ENCODE measurements around the gene C12orf57. TPM values are rescaled to one million over a fixed set of nuclear protein-coding genes. Genes with fewer than 3 reads are reported as not detected.

The C12orf57 gene
- polyA plus RNA-seq, 1 donor from 2014 or later, result 500 TPM

DNA sequence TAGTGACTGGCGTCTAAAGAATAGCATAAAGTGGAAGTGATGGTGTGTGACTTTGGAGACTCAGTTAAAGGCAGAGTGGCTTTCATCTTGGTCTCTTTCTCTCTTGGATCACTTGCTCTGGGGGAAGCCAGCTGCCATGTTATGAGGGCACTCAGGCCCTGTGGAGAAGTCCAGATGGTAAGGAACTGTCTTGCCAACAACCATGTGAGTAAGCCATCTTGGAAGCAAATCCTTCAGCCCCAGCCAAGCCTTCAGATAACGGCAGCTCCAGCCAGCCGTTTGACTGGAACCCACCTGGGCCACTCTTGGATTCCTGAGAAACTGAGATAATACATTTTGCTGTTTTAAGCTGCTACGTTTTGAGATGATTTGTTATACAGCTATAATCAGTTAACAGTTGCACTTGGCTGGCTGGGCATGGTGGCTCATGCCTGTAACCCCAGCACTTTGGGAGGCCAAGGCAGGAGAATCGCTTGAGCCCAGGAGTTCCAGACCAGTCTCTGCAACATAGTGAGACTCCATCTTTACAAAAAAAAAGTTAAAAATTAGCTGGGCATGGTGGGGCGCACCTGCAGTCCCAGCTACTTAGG is 46.9 kb upstream of the C12orf57 start:
- no peak overlapping the region for H3K4me3 ChIP-seq (ENCODE audit: low read length)
- H3K9ac ChIP-seq (ENCODE audit: low read length), result no peak overlapping the region
- H3K79me2 ChIP-seq (replicated peaks; ENCODE audit: insufficient read depth, low read length), result no peaks in the 10 kb centered on the region
- H3K36me3 ChIP-seq (ENCODE audit: insufficient read depth, low read length), result no peaks in the 10 kb centered on the region
- H3F3A ChIP-seq (ENCODE audit: insufficient read depth, low read length, poor library complexity, severe bottlenecking), result no peaks in the 10 kb centered on the region
- H3K9me3 ChIP-seq (ENCODE audit: low read length), result no peaks in the 10 kb centered on the region
- no peaks in the 10 kb centered on the region for H4K20me1 ChIP-seq (ENCODE audit: insufficient read depth)
- no peak overlapping the region for H3K4me2 ChIP-seq (ENCODE audit: low read length)
- no peak overlapping the region for H2AFZ ChIP-seq (ENCODE audit: low read depth, low read length)
- no peaks in the 10 kb centered on the region for H3K9me2 ChIP-seq (ENCODE audit: insufficient read depth, low read length)
- H3K27ac ChIP-seq (ENCODE audit: low read length), result no peak overlapping the region
- TF ChIP-seq MXI1 (conservative IDR thresholded peaks at IDR 0.05; ENCODE audit: poor library complexity, severe bottlenecking), result no peak
- no peak for TF ChIP-seq RAD21 (conservative IDR thresholded peaks at IDR 0.05)
- TF ChIP-seq, protein P1, sequence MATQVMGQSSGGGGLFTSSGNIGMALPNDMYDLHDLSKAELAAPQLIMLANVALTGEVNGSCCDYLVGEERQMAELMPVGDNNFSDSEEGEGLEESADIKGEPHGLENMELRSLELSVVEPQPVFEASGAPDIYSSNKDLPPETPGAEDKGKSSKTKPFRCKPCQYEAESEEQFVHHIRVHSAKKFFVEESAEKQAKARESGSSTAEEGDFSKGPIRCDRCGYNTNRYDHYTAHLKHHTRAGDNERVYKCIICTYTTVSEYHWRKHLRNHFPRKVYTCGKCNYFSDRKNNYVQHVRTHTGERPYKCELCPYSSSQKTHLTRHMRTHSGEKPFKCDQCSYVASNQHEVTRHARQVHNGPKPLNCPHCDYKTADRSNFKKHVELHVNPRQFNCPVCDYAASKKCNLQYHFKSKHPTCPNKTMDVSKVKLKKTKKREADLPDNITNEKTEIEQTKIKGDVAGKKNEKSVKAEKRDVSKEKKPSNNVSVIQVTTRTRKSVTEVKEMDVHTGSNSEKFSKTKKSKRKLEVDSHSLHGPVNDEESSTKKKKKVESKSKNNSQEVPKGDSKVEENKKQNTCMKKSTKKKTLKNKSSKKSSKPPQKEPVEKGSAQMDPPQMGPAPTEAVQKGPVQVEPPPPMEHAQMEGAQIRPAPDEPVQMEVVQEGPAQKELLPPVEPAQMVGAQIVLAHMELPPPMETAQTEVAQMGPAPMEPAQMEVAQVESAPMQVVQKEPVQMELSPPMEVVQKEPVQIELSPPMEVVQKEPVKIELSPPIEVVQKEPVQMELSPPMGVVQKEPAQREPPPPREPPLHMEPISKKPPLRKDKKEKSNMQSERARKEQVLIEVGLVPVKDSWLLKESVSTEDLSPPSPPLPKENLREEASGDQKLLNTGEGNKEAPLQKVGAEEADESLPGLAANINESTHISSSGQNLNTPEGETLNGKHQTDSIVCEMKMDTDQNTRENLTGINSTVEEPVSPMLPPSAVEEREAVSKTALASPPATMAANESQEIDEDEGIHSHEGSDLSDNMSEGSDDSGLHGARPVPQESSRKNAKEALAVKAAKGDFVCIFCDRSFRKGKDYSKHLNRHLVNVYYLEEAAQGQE (IDR thresholded peaks at IDR 0.05; ENCODE audit: borderline replicate concordance), result no peak
- no peak for TF ChIP-seq POLR2AphosphoS5 (IDR thresholded peaks at IDR 0.05)
- TF ChIP-seq, protein P2, sequence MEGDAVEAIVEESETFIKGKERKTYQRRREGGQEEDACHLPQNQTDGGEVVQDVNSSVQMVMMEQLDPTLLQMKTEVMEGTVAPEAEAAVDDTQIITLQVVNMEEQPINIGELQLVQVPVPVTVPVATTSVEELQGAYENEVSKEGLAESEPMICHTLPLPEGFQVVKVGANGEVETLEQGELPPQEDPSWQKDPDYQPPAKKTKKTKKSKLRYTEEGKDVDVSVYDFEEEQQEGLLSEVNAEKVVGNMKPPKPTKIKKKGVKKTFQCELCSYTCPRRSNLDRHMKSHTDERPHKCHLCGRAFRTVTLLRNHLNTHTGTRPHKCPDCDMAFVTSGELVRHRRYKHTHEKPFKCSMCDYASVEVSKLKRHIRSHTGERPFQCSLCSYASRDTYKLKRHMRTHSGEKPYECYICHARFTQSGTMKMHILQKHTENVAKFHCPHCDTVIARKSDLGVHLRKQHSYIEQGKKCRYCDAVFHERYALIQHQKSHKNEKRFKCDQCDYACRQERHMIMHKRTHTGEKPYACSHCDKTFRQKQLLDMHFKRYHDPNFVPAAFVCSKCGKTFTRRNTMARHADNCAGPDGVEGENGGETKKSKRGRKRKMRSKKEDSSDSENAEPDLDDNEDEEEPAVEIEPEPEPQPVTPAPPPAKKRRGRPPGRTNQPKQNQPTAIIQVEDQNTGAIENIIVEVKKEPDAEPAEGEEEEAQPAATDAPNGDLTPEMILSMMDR (IDR thresholded peaks at IDR 0.05; ENCODE audit: poor library complexity, severe bottlenecking), result no peak
- TF ChIP-seq SMC3 (conservative IDR thresholded peaks at IDR 0.05; ENCODE audit: poor library complexity), result no peak
- no peak for TF ChIP-seq EP300 (conservative IDR thresholded peaks at IDR 0.05; ENCODE audit: poor library complexity, severe bottlenecking)
- H3K27me3 ChIP-seq (ENCODE audit: insufficient read depth, low read depth, low read length), result no peaks in the 10 kb centered on the region

DNA sequence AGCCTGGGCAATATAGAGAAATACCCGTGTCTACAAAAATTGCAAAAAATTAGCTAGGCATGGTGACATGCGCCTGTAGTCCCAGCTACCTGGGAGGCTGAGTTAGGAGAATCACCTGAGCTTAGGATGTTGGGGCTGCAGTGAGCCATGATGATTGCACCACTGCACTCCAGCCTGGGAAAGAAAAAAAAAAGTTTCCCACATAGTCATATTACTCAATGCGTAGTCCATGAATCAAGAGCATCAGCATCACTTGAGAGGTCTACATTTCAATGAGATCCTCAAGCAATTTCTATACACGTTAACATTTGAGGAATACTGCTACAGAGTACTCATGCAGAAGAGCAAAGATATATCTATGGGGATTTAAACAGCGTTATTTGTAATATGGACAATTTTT is 44.4 kb upstream of the C12orf57 start:
- Histone ChIP-seq H3K4me3 (ENCODE audit: low read length) (no peak overlapping the region), H3K4me2 (ENCODE audit: low read length) (no peak overlapping the region), H3K79me2 (replicated peaks; ENCODE audit: insufficient read depth, low read length) (no peaks in the 10 kb centered on the region)

More for the DNA sequence above, 44.4 kb upstream of the C12orf57 start:
- H3K36me3 ChIP-seq (ENCODE audit: insufficient read depth, low read length), result no peaks in the 10 kb centered on the region
- H3K9ac ChIP-seq (ENCODE audit: low read length), result no peak overlapping the region
- no peak overlapping the region for H2AFZ ChIP-seq (ENCODE audit: low read depth, low read length)
- H3K27me3 ChIP-seq (ENCODE audit: insufficient read depth, low read depth, low read length), result no peaks in the 10 kb centered on the region
- H3K9me3 ChIP-seq (ENCODE audit: low read length), result no peaks in the 10 kb centered on the region
- no peak overlapping the region for H3K27ac ChIP-seq (ENCODE audit: low read length)
- H3F3A ChIP-seq (ENCODE audit: insufficient read depth, low read length, poor library complexity, severe bottlenecking), result peaks cover 4% of the 10 kb centered on the region
- H4K20me1 ChIP-seq (ENCODE audit: insufficient read depth), result no peaks in the 10 kb centered on the region
- H3K9me2 ChIP-seq (ENCODE audit: insufficient read depth, low read length), result no peaks in the 10 kb centered on the region
- TF ChIP-seq EZH2 (IDR thresholded peaks at IDR 0.05; ENCODE audit: borderline replicate concordance, insufficient read depth, low read length, poor library complexity, severe bottlenecking), result no peak
- TF ChIP-seq RAD21 (conservative IDR thresholded peaks at IDR 0.05), result no peak
- TF ChIP-seq, protein P2 (IDR thresholded peaks at IDR 0.05; ENCODE audit: poor library complexity, severe bottlenecking), result no peak
- no peak for TF ChIP-seq TAF1 (IDR thresholded peaks at IDR 0.05; ENCODE audit: low read depth)
- TF ChIP-seq EP300 (conservative IDR thresholded peaks at IDR 0.05; ENCODE audit: poor library complexity, severe bottlenecking), result no peak
- TF ChIP-seq SMC3 (conservative IDR thresholded peaks at IDR 0.05; ENCODE audit: poor library complexity), result no peak
